ENCODE data around the gene DDX42.

- TF ChIP-seq POLR2AphosphoS5 (IDR thresholded peaks at IDR 0.05; ENCODE audit: low read depth, low read length) (no peak), POLR2A (IDR thresholded peaks at IDR 0.05; ENCODE audit: low read depth, low read length) (no peak)
These were observed 53.8 kb downstream of the DDX42 start for GRCh38 chr17:63827801-63828221.
